HG03520 (cell line): ENCODE measurements around the gene LRRC7.
A peak's percentile ranks its signal among the peaks of the same experiment; 100 is the strongest.
"Not testable (repeated sequence)": the region's sequence is repeated elsewhere in the genome, so short reads cannot be mapped to it uniquely, and the experiment has no call there.

ENCODE experiments used
- ATAC-seq: cut with Tn5 transposase; IDR thresholded peaks from one replicate; pipeline ENCODE4 v1.9.1; 2021; ENCODE audit warnings: mild to moderate bottlenecking, moderate library complexity; ENCODE audit not compliant: unreplicated experiment

The LRRC7 gene

DNA sequence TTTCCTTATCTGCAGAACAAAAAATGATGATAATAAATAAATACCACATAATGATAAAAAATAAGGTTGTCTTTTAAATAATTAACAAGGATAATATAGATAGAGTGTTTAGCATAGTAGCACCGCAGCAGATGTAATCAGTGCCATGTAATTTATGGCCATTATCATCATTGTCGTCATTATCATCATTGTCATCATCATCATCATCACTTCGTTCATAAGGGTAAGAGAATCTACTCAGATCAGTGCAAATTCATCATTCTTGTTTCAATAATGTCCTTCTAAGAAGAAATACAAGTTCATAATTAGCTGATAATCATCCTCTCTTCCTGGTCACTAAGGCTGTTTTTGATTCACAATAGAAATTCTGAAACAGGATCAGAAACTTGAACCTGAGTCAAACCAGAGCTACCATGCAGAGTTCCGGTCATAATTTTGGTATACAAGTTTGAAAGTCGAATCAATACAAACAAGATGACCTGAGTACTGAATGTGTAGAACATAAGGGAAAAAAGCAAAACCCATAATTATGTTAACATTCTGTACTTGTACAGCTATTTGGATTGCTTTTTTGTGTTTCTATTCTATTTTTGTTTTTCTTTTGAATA is 465.6 kb downstream of the LRRC7 start:
- peak; percentile 81 for ATAC-seq

DNA sequence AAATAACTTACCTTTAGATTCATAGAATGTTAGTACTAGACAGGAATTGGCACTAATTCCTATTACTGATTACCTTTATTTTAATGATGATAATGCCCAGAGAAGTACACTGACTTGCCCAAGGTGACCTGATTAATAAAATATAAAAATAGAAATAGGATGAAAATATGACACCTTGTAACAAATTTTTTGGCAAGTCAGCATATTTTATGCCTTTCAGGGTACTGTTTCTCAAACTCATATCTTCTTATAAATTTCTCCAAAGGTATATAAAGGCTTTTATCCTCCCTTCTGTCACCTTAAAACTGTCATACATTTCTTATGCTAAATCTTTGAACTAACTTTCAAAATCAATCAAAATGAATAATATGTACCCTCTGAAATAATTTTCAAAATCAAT is 466.2 kb downstream of the LRRC7 start:
- ATAC-seq: no peak

DNA sequence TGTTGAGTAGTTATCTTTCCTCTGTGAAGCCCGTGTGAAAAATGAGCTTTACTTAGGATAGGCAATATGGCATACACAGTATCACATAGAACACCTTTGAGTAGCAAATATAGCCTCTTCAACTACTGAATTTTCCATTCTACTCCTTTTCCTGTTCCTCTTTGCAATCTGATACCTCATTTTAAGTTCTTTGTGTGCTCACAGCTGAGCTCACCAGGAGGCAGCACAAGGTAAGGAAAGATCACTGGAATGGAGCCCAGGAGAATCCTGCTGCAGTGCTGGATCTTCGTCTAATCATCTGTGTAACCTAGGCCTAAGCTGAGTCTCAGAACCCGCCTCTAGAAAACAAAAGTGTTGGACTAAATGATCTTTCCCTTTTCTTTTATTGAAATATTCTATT is 466.7 kb downstream of the LRRC7 start:
- no peak for ATAC-seq

DNA sequence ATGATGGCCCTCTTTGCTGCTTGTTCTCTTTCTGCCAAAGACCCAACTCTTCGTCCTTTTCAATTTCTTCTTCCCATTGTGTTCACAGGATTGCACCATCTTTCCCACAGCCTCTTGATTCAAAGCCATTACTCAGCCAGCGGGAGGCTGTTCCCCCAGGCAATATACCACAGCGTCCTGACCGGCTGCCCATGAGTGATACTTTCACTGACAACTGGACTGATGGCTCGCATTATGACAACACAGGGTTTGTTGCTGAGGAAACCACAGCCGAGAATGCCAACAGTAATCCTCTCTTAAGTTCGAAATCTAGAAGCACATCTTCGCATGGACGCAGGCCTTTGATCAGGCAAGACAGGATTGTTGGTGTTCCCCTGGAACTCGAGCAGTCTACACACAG is 470.3 kb downstream of the LRRC7 start:
- no peak for ATAC-seq

DNA sequence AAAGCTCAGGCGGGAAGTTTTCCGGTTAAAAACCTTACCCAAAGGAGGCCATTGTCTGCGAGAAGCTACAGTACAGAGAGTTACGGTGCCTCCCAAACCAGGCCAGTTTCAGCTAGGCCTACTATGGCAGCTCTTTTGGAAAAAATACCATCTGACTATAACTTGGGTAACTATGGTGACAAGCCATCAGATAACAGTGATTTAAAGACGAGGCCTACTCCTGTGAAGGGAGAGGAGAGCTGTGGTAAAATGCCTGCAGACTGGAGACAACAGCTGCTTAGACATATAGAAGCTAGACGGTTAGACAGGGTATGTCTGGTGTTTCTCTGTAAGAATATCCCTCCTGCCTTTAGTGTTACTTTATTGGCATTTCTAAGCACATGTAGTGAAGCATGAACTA is 471.8 kb downstream of the LRRC7 start:
- ATAC-seq: no peak

DNA sequence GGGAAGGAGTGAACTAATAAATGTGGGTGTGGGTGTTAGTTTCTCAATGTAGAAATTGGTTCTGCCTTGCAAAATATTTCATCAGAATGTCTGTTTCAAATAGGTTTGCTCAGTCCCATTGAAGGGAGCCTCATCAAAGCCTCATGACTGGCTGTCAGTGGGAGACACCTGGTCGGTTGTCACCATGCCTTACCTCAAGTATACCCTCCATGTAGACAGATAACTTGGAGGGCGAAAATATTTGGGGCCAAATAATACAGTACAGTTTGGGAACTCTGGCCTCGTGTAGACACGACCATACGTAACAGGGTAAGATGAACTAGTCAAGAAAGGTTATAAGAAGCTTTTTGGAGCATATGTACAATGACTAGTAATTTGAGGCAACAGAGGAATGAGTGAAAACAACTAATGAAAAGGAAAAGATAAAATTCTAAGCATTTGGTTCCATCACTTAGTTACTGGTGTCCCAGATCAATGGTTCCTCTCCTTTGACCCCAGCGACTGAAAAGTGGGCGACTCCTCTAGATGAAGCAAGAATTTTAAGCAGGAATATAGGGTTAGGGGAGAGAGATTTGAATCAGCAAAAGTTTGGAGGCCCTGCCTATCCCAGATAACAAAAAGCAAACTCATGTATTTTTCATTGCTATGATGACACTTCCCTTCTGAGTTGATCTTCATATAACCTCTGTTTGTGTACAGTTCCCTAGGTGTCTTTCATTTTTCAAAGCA is 473.8 kb downstream of the LRRC7 start:
- no peak for ATAC-seq

DNA sequence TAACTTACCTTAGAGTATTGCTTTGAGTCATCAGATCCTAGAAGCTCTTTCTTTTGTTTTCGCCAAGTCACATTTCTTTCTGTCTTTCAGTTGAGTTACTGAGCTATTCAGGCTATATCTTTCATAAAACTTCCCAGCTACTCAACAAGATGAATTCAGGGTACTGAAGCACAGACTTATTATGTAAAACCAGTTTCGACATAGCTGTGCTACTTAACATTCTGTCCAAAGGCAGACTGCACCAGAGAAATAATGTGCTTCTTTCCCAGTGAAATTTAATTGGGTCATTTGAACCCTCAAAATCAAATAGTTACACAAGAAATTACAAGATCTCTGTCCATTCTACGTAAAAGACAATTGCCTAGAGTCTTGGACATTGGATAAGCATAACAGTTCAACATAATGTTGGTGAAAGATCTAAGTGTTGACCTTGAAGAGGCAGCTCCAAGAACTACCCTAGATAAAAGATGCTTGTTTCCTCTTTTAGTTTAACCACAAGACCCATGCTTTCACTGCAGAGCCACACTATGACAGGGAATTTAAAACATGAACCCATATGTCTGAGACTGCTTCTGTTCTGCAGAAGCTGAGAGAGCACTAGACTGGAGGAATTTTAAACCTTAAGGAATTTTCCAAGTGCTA is 474.5 kb downstream of the LRRC7 start:
- no peak for ATAC-seq

DNA sequence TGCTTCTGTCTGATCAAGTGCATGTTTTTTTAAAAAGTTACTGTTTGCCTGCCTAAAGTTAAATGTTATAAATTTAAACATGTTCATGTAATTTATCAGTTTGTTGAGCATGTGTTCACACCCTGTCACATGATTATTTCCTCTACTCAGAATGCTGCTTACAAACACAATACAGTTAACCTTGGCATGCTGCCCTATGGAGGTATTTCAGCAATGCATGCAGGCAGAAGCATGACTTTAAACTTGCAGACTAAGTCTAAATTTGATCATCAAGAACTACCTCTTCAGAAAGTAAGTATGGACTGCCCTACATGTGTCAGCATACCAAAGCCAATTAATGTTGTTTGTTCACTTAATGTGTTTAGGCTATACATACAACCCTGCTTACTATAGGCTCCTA is 476.1 kb downstream of the LRRC7 start:
- no peak for ATAC-seq

DNA sequence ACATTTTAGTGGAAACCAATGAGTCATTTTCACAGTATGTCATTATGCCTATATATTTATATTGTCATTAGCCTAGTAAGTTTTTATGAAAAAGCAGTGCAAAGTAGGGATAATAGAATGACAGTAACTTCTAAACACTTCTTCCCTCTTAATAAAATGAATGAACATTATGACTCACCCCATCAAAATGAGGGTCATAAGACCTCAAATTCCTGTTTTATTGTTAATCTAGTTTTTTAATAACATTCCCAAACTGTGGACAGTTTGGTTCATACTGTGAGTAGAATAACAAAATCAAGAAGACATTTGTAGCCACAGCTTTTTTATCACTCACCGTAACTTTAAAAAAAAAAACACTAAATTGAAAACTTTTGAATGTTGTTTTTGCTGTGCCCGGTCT is 477.1 kb downstream of the LRRC7 start:
- ATAC-seq: no peak

DNA sequence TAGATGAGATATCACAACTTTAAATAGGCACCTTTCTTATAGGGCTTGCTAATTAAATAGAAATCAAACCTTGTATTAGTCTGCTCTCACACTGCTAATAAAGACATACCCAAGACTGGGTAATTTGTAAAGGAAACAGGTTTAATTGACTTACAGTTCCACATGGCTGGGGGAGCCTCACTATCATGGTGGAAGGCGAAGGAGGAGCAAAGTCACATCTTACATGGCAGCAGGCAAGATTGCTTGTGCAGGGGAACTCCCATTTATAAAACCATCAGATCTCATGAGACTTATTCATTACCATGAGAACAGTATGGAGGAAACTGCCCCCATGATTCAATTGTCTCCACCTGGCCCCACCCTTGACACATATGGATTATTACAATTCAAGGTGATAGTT is 477.9 kb downstream of the LRRC7 start:
- ATAC-seq: not testable (repeated sequence)

DNA sequence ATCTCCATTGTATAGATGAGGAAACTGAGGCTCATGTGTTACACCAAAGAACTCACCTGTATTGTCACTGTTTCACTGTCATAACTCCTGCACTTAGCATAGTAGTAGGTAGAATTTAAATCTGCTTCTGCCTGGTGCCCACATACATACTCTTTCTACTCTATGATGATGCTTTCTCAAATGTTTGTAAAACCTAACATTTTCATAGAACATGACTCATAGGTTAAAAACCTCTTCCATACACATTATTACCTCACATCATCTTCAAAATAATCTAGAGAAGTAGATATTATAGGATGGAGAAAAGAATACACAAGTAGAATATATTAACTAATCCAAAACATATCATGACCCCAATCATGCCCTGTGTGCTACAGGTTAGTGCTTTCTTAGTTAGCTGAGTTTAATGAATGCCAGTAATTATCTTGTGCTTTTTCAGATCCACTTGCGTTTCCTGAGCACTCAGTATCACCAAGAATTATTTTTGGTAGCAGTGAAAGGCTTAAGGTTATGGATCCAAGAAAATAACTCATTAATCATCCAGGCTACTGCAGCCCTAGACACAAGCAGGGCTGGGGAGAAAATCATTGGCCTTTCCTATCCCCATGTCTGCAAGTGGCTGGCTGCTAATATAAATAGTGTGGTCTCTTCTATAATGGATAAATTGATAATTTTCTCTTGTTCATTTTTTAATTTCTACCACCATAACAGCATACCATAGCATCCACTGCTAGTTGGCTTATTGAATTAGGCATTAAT is 480.8 kb downstream of the LRRC7 start:
- no peak for ATAC-seq

DNA sequence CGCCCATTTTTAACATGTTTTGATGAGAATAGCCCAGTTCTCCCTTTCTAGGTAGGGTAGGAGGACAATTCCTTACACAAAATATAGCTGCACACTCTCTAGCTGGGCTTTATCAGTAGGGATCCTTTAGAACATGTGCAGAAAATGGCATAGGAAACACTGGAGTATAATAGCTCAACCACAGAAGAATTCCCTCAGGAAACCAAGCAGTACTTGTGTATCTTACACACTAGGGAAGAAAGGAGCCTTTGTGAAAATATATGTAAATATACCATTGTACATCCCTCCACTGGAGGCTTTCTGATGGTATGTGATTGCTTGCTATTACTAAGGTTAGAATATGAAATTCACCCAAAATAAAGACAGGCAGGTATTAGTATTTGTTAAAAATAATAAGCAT is 484.2 kb downstream of the LRRC7 start:
- ATAC-seq: no peak

DNA sequence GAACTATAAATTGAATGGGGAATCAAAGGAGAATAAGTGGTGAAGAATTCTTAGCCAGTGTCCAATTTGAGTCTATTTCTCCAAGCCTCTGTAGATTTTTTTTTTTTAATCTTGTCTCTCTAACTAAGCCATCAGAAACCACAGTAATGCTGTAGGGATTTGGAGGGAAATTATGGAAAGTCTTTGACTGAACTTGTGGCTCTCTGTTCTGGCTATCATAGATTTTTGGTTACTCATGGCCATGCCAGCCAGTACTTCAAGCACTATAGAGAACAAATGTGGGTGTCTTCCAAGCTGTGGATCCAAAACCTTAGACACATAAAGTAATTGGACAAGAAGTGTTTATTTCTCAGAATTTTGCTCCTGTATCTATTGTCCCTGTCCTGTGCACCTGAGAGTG is 489.8 kb downstream of the LRRC7 start:
- ATAC-seq: no peak

DNA sequence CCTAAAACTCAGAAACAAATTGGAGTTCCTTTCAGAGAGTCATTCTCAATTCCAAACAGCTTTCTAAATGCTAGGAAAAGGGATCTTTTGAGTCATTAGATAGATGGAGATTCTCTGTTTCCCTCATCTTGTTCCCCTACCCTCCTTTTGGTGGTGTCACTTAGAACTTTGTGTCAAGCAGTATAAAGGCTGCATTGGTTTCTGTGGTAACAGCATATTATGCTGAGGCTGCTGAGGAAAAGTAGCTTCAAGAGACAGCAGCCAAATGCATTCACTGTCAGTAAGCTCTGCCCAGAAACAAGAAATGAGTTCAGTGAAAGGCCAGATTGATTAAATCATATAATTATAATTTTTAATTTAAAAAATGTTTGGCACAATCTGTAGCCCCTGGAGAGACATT is 493.5 kb downstream of the LRRC7 start:
- no peak for ATAC-seq

DNA sequence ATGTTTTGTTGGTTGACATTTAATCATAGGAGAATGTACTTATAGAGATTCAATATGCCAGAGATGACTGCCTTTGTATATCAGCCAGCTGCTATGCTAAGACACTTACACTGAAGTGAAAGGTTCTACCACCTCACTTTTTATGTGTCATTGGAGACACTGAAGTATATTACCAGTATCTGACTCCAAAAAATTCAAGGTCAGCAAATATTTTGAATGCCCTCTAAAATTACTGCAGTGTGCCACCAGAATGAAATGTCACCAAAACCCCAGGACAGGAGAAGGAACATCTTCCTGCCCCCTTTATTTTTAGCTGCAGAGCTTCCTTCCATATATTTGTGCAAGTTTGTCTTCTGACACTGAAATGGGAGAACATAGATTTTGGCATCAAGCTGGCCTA is 496.1 kb downstream of the LRRC7 start:
- ATAC-seq: no peak

DNA sequence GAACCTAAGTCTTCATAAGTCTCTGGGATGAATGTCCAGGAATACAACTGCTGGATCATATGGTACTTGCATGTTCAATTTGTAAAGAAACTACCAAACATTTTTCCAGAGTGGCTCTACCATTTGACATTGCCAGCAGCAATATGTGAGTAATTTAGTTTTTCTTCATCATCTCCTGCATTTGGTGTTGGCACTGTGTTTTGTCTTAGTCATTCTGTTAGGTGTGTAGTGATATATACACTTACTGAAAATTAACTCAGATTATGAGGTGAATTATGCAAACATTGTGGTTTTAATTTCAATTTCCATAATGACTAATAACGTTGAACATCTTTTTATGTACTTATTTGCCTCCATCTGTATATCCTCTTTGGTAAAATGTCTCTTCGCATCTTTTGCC is 499.0 kb downstream of the LRRC7 start:
- ATAC-seq: no peak

DNA sequence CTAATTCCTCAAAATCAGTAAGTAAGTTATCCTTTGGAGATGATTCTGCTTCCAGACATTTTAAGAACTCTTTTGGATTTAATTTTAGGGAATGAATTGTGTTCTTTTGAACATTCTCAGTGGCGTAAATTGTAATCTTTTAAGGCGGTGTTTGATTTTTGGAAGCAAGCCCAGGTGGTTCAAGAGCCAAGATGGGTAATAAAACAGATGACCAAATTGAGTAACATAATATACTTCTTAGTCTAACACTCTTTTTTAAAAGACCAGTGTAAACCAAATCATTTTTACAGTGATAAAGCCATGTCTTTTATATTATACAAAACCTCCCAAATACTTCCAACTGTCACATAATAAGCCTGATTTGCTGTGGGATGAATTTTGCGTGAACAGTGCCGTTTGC is 503.9 kb downstream of the LRRC7 start:
- no peak for ATAC-seq

DNA sequence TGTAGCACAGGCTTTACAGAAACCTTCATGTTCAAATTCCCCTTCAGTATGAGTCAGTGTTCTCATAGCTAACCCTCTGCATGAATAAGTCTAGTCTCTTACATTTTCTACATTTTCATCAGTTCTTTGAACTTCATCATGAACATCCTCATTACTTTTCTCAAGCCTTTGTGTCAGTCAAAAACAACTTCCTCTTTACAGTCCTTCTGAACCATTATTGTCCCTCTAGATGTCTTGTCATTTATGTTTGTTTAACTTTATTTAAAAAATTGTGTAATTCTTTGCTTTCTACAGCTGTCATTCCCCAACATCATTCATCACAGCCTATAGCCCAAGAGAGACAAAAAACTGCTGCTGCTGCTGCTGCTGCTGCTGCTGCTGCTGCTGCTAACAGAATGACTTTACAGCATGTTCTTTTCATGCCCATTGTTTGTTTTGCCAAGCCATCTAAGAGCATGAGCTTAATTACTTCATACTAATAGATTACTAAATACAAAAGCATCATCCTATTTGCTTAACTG is 504.6 kb downstream of the LRRC7 start:
- ATAC-seq: no peak

DNA sequence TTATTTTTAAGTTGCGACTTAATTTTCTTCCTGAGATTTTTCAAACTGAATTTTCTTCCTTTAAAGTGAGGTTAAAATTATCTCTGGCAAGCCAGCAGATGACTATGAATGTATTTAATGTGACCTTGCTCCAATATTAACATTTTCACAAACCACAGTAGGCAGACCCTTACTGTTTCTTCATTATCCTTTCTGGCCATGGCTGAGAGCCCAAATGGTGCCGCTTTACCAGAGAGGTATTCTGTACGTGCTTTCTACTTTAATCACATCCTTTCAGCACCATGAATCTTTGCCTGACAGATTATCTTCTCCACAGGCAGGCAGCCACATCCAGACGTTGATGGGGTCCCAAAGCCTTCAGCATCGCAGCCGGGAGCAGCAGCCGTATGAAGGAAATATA is 508.0 kb downstream of the LRRC7 start:
- no peak for ATAC-seq

DNA sequence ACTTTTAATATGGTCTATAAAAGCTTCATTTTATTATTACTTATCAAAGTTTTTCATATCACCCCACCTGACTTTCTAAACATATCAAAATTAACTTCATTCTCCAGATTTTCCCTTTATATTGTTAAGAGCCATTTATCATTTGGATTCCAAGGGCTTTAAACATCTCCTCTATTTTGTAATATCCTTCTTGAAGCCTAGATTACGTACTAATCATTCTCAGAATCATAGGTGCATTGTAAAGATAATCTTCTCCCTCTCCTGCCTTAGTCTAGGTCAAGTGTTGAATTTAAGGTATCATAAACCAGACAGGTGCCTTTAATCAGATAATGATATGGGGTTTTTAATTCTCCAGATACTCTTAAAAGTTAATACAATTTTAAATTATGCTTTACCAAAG is 509.3 kb downstream of the LRRC7 start:
- no peak for ATAC-seq

DNA sequence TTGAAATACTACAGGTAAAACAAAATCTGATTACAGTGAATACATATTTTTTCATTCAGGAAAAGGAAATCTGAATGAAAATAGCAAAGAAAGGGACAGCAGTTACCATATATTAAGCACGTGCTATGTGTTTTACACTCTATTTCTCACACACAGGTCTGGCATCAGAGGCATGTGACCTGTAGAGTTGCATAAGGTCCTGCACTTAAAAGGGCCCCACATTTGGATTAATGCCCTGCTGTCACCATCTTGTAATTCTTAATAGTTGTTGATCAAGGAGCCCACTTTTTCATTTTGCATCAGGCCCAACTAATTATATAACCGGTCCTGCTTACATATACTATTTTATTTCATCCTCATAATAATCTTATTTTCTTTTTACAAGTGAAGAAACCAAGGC is 511.8 kb downstream of the LRRC7 start:
- no peak for ATAC-seq

DNA sequence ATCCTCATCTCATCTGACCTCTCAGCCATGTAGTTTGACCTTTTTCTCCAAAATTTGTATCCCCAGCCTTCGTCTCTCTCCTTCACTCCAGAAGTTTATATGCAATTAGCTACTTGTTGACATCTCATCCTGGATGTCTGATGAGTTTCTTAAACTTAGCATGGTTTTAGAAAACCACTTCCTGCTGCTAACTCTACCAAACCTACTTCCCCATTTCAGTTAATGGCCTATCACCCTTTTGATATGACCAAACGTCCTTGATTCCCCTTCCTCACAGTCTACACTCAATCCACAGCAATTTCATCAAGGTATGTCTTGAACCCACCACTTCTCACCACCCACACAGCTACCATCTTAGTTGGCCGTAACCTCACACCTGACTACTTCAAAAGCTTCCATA is 515.8 kb downstream of the LRRC7 start:
- ATAC-seq: peak; percentile 60
